ENCODE data around the gene KRTAP4-12.
"Not testable (repeated sequence)": the region's sequence is repeated elsewhere in the genome, so short reads cannot be mapped to it uniquely, and the experiment has no call there.

KRTAP4-12 gene

GRCh38 chr17:41123991-41124371 is at the start of gene KRTAP4-12:
Gene KRTAP4-12, minus strand, starts transcription at chr17:41124182. Its CDS starts 60 bp downstream, at chr17:41124122.
- not testable (repeated sequence) for DNase-seq (ENCODE audit: low read depth, low spot score)

- no peak for DNase-seq (ENCODE audit: low read depth, low spot score)
These were observed 47.9 kb upstream of the KRTAP4-12 start for GRCh38 chr17:41171886-41172285.

GRCh38 chr17:41168121-41168520 is 44.1 kb upstream of the KRTAP4-12 start, which contains the start of gene KRTAP4-3:
Gene KRTAP4-3, minus strand, starts transcription at chr17:41168221. Its CDS starts 49 bp downstream, at chr17:41168172.
- DNase-seq (ENCODE audit: low read depth, low spot score) = no peak

GRCh38 chr17:41167561-41167960 is 43.6 kb upstream of the KRTAP4-12 start:
- no peak for DNase-seq (ENCODE audit: low read depth, low spot score)

- no peak for DNase-seq (ENCODE audit: low read depth, low spot score)
These were observed 39.8 kb upstream of the KRTAP4-12 start for GRCh38 chr17:41163828-41164227.

- no peak for DNase-seq (ENCODE audit: low read depth, low spot score)
These were observed 36.7 kb upstream of the KRTAP4-12 start, which contains the start of gene KRTAP4-4 for GRCh38 chr17:41160648-41161047. Gene KRTAP4-4, minus strand, starts transcription at chr17:41160748. Its CDS starts 57 bp downstream, at chr17:41160691.

GRCh38 chr17:41160190-41160589 is 36.2 kb upstream of the KRTAP4-12 start:
- not testable (repeated sequence) for DNase-seq (ENCODE audit: low read depth, low spot score)

GRCh38 chr17:41153856-41154255 is 29.9 kb upstream of the KRTAP4-12 start:
- no peak for DNase-seq (ENCODE audit: low read depth, low spot score)

- no peak for DNase-seq (ENCODE audit: low read depth, low spot score)
These were observed 27.5 kb upstream of the KRTAP4-12 start for GRCh38 chr17:41151525-41151924.

- DNase-seq (ENCODE audit: low read depth, low spot score) = no peak
These were observed 26.0 kb upstream of the KRTAP4-12 start for GRCh38 chr17:41150026-41150425.

- DNase-seq (ENCODE audit: low read depth, low spot score) = no peak
These were observed 25.6 kb upstream of the KRTAP4-12 start, which contains the start of gene KRTAP4-5 for GRCh38 chr17:41149652-41149985. Gene KRTAP4-5, minus strand, starts transcription at chr17:41149825. Its CDS starts 58 bp downstream, at chr17:41149767.

GRCh38 chr17:41148971-41149651 is 25.1 kb upstream of the KRTAP4-12 start:
- not testable (repeated sequence) for DNase-seq (ENCODE audit: low read depth, low spot score)

GRCh38 chr17:41147531-41148204 is 23.7 kb upstream of the KRTAP4-12 start:
- no peak for DNase-seq (ENCODE audit: low read depth, low spot score)

- DNase-seq (ENCODE audit: low read depth, low spot score) = no peak
These were observed 21.3 kb upstream of the KRTAP4-12 start for GRCh38 chr17:41145261-41145660.

- DNase-seq (ENCODE audit: low read depth, low spot score) = no peak
These were observed 20.9 kb upstream of the KRTAP4-12 start for GRCh38 chr17:41144846-41145245.

- DNase-seq (ENCODE audit: low read depth, low spot score) = no peak
These were observed 17.4 kb upstream of the KRTAP4-12 start for GRCh38 chr17:41141361-41141760.

GRCh38 chr17:41140360-41141131 is 16.6 kb upstream of the KRTAP4-12 start, which contains the start of gene KRTAP4-6:
Gene KRTAP4-6, minus strand, starts transcription at chr17:41140544. Its CDS starts 57 bp downstream, at chr17:41140487.
- DNase-seq (ENCODE audit: low read depth, low spot score) = no peak

GRCh38 chr17:41139865-41140264 is 15.9 kb upstream of the KRTAP4-12 start:
- not testable (repeated sequence) for DNase-seq (ENCODE audit: low read depth, low spot score)

- no peak for DNase-seq (ENCODE audit: low read depth, low spot score)
These were observed 10.1 kb upstream of the KRTAP4-12 start for GRCh38 chr17:41133880-41134735.

- DNase-seq (ENCODE audit: low read depth, low spot score) = no peak
These were observed 8.0 kb upstream of the KRTAP4-12 start for GRCh38 chr17:41131979-41132378.

- no peak for DNase-seq (ENCODE audit: low read depth, low spot score)
These were observed 3.4 kb upstream of the KRTAP4-12 start for GRCh38 chr17:41127371-41127770.

All from smooth muscle cell of the brain vasculature (primary cell).